ENCODE results near the gene EPM2A.
"Not testable (repeated sequence)": the region's sequence is repeated elsewhere in the genome, so short reads cannot be mapped to it uniquely, and the experiment has no call there.

EPM2A gene

GRCh38 chr6:145735356-145736165 is at the start of gene EPM2A:
Gene EPM2A, minus strand, starts transcription at chr6:145735520. Its CDS starts 22 bp downstream, at chr6:145735498.
- DNase-seq: peak in 1 of 2 experiments; percentile 66

DNA sequence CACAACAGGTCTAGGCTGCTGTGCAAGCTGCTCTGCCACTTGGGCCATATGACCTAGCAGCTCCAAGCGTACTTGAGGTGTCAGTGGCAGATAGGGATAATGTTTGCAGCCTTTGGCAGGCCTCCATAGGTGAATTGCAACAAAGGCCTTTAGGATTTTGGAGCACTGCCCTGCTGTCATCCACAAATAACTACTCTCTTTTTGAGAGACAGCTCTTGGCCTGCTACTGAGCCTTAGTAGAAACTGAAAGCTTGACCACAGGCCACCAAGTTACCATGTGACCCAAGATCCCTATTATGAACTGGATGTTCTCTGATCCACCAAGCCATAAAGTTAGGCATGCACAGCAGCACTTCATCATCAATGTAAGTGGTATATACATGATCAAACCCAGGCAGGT is 49.4 kb upstream of the EPM2A start:
- DNase-seq: no peak

DNA sequence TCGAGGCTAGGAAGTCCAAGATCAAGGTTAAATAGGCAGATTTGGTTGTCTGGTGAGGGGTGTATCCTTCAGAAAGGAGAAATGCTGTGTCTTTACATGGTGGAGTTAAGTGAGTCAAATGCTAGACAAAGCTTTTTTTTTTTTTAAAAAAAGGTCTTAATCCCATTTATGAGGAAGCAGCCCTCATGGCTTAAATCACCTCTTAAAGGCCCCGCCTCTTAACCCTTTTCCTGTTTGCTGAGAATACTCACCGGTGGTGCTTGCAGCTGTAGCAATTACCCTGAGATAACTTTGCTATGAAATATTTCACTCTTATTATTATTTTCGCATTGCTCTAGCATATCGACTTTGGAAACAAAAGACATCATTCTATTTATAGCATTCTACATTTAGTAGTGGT is 48.5 kb upstream of the EPM2A start:
- DNase-seq: no peak

GRCh38 chr6:145772846-145773245 is 37.5 kb upstream of the EPM2A start:
- DNase-seq: no peak

DNA sequence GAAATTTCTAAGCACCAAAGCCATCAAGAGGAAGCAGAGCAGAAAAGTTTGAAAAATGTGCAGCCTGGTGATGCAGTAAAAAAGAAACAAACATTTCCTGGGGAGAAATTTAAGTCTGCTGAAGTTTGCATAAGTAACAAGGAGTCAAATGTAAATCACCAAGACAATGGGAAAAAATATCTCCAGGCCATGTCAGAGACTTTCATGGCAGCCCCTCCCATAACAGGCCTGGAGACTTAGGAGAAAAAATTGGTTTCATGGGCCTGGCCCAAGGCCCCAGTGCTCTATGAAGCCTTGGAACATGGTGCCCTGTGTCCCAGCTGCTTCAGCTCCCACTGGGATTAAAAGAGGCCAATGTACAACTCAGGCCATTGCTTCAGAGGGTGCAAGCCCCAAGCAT is 30.1 kb upstream of the EPM2A start:
- DNase-seq: no peak

DNA sequence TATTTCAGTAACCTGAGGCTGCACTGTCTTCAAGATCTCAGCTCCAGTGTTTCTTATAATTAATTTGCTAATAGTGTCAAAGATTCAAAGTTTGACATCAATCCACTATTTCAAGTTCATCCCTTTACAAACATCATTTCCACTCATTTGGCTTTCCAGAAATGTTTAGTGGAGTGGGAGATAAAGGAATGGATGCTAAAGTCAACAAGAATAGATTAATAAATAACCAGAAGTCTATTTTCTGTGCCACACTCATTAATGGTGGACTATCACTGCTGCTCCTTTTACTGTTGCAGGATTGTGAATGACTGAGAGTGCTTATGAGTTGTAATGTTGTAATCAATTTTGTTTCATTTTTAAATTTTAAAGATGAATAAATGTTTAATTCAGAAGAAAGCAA is 28.4 kb upstream of the EPM2A start:
- no peak for DNase-seq

GRCh38 chr6:145761584-145761983 is 26.3 kb upstream of the EPM2A start:
- DNase-seq: no peak

GRCh38 chr6:145758113-145758512 is 22.8 kb upstream of the EPM2A start:
- DNase-seq: no peak

DNA sequence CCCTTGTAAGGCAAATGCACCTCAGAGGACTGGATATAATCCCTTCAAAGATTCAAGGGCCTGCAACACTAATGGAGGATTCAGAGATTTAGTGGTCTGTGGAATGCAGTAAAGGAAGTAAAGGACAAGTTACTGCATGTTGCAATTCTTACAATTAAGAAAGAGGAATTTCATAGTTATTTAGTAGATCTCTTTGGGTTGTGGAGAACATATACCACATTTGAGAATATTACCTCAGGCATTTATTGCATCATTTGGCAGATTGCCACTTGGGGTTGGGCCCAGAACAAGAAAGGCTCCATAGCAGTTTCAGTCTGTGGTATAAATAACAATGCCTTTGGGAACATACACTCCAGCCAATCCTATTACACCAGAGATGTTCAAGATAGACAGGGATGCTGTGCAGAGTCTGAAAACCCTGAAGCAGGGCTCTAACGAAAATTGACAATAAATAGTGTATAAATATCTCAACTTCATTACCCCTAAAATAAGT is 20.9 kb upstream of the EPM2A start:
- no peak for DNase-seq

DNA sequence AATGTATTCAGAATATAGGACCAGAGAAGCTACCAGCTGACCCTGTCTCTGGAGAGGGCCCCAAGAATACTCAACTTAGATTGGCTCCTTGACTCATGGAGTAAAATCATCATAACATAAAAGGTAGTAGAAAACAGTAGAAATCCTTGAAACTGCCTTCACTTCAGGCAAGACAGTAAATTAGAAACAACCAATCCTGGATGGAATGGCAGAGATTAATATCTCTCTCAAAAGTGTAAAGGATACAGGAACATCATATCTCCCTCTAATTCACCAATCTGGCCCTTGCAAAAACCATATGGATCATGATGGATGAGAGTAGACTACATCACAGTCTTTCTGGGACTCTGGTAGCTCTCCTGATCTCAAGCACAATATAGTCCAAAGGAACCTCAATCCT is 20.4 kb upstream of the EPM2A start:
- no peak for DNase-seq

DNA sequence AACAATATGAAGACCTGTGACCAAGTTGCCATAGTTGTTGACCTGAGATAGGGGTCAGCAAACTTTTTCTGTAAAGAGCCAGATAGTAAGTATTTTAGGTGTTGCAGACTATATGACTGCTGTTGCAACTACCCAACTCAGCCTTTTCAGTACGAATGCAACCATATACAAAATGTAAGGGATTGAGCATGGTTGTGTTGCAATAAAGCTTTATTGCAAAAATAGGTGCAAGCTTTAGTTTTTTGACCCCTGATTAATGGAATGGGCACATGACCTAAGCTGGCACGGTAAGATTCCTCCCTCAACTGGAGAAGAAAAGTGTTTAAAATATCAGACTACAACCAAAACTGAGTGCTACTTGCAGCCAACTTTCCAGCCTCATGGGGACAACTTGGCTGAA is 17.3 kb upstream of the EPM2A start:
- no peak for DNase-seq

DNA sequence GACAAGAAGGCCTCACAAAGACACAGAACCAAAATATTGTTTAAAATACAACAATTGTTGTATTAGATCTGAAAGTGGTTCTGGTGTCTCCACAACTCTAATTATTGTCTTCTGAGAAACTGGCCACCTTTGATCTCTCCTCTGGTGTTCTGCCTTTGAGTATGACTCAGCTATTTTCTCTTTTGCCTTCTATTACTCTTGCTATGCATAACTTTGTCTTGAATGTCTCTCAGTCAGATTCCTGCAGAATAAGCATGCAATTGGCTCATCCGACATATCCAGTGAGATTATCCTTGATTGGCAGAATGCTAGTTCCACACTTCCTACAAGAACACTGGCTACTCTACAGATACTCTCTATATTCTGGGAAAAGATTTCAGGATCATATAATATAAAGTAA is 14.3 kb upstream of the EPM2A start:
- no peak for DNase-seq

DNA sequence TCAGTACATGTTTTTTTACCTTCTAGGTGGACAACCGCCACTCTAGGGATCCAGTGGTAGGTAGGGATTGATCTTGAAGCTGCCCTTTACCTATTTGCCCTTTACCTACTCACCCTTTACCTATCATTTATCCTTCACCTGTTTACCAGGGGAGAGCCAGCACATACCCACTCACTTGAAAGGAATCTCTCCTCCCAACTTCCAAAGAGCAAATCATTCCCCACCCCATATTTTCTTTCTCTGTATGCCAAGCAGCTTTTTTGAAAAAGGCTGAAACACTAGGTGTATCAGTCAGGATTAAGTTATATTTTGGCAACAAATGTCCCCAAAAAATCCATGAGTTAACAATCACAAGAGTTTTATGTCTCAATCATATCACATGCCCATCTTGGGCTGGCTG is 10.5 kb upstream of the EPM2A start:
- DNase-seq: no peak

GRCh38 chr6:145744619-145745018 is 9.3 kb upstream of the EPM2A start:
- DNase-seq: no peak

DNA sequence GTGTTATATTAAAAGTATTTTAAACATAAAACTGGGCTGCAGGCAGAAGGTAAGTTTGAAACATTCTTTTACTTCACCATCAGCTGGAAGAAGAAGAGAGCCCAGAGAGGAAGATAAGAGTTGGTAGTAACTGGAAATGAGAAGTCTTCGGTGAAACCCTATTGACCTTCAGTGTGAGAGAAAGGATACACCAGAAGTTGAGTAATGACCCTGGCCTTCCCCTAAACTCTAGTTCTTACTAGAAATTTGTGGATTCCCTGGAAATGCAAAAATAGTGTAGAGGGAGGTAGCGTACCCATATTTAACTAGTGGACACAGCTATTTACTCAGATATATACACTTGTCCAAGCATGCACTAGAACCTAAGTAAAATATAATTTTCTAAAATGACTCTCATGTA is 8.0 kb upstream of the EPM2A start:
- no peak for DNase-seq

- DNase-seq: not testable (repeated sequence)
Observed at GRCh38 chr6:145742472-145742871, 7.2 kb upstream of the EPM2A start.

DNA sequence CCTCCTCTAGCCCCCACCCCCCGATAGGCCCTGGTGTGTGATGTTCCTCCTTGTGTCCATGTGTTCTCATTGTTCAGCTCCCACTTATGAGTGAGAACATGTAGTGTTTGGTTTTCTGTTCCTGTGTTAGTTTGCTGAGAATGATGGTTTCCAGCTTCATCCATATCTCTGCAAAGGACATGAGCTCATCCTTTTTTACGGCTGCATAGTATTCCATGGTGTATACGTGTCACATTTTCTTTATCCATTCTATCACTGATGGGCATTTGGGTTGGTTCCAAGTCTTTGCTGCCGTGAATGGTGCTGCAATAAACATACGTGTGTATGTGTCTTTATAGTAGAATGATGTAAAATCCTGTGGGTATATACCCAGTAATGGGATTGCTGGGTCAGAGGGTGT is 4.4 kb upstream of the EPM2A start:
- not testable (repeated sequence) for DNase-seq

- DNase-seq: no peak
Observed at GRCh38 chr6:145738265-145738664, 2.9 kb upstream of the EPM2A start.

- DNase-seq: no peak
Observed at GRCh38 chr6:145736661-145737144, 1.4 kb upstream of the EPM2A start.

- DNase-seq: peak; percentile 66 to 74
Observed at GRCh38 chr6:145734486-145735355, 599 bp downstream of the EPM2A start.

GRCh38 chr6:145733810-145734209 is 1.5 kb downstream of the EPM2A start:
- DNase-seq: no peak

GRCh38 chr6:145733207-145733606 is 2.1 kb downstream of the EPM2A start:
- DNase-seq: no peak

GRCh38 chr6:145731447-145731846 is 3.9 kb downstream of the EPM2A start:
- DNase-seq: no peak

GRCh38 chr6:145729887-145730286 is 5.4 kb downstream of the EPM2A start:
- no peak for DNase-seq
